UCSD-AML1 (cell line): Measurements from ENCODE around the gene CNFN.
"Not testable (repeated sequence)": the region's sequence is repeated elsewhere in the genome, so short reads cannot be mapped to it uniquely, and the experiment has no call there.

Experiments
- DNase-seq: peaks from one replicate; lab custom pipeline; 2025; ENCODE audit not compliant: unreplicated experiment; lab: John Stamatoyannopoulos, UW

Gene CNFN

GRCh38 chr19:42351079-42351735 is 38.9 kb downstream of the CNFN start:
- DNase-seq, result no peak

- no peak for DNase-seq
Measured at GRCh38 chr19:42350417-42350816, 39.7 kb downstream of the CNFN start.

- DNase-seq, result no peak
Measured at GRCh38 chr19:42349378-42350107, 40.6 kb downstream of the CNFN start.

- DNase-seq, result no peak
Measured at GRCh38 chr19:42348211-42348610, 41.9 kb downstream of the CNFN start.

GRCh38 chr19:42345191-42345812 is 44.8 kb downstream of the CNFN start:
- no peak for DNase-seq

- no peak for DNase-seq
Measured at GRCh38 chr19:42344336-42344893, 45.7 kb downstream of the CNFN start.

GRCh38 chr19:42343344-42344110 is 46.6 kb downstream of the CNFN start:
- no peak for DNase-seq

GRCh38 chr19:42339922-42340321 is 50.2 kb downstream of the CNFN start:
- DNase-seq, result not testable (repeated sequence)

GRCh38 chr19:42339126-42339860 is 50.8 kb downstream of the CNFN start:
- DNase-seq, result not testable (repeated sequence)
